HCT116 (cell line): ENCODE measurements around the gene ERC1. TPM values are rescaled to one million over a fixed set of nuclear protein-coding genes. Genes with fewer than 3 reads are reported as not detected.

Experiments
- ATAC-seq: fragments of 200-7000 bp; cut with Tn5 transposase; 2 replicates; pipeline ENCODE4 v1.9.1; 2020; ENCODE audit warnings: mild to moderate bottlenecking, moderate library complexity
- BruUV-seq: library from RNA; stranded (reverse); fragments of 400-500 nt; replicated peaks from 2 replicates; lab custom pipeline; 2021; lab: Mats Ljungman, UMichigan
- CTCF ChIA-PET: fragments of 300-600 bp; sonication (Branson Sonifier 250); formaldehyde crosslinking; loops from one replicate; lab custom pipeline; 2021; ENCODE audit warnings: antibody characterized with exemption; lab: Charles Lee
- POLR2A ChIA-PET: fragments of 300-600, 350-600 bp; sonication (Branson Sonifier 250); formaldehyde crosslinking; loops from one replicate; lab custom pipeline; 2021; ENCODE audit warnings: antibody characterized with exemption; lab: Charles Lee
- RAD21 ChIA-PET, 2 experiments: fragments of 300-600 bp; sonication (Branson Sonifier 250); formaldehyde crosslinking; loops; one replicate each; lab custom pipeline; 2023; ENCODE audit warnings: low total read pairs in 2 of 2; ENCODE audit not compliant: uncharacterized antibody in 2 of 2, unreplicated experiment in 2 of 2, low non-redundant PET in 1 of 2; lab: Charles Lee
- DNase-seq: peaks from one replicate; pipeline ENCODE4 v3.0.0-alpha.2; 2010; ENCODE audit warnings: low read depth, low spot score
- H2AFZ ChIP-seq: fragments of 200-600 bp; shearing (Covaris generic), sonication (generic); 2 replicates; pipeline ENCODE4 v1.6.1; 2017; ENCODE audit warnings: low read depth, mixed run types, mixed read lengths, antibody characterized with exemption, low read length; ENCODE audit not compliant: poor library complexity, severe bottlenecking
- H3K27ac ChIP-seq: 2 replicates; pipeline ENCODE4 v1.5.1; 2012; ENCODE audit warnings: low read depth, low read length
- H3K27me3 ChIP-seq: fragments of 200-600 bp; sonication (generic); 2 replicates; pipeline ENCODE4 v1.6.1; 2016; ENCODE audit warnings: mixed run types, low read length, mixed read lengths; ENCODE audit not compliant: insufficient read depth
- H3K36me3 ChIP-seq, 2 experiments: fragments of 200-500 bp in 1 of 2; fragments of 200-600 bp in 1 of 2; sonication (Bioruptor generic) in 1 of 2; sonication (generic) in 1 of 2; 2 replicates each; pipeline versions ENCODE4 v1.5.1 to v1.6.1; 2014 to 2016; ENCODE audit warnings: low read length in 2 of 2, inconsistent platforms in 1 of 2, mixed read lengths in 1 of 2, mixed run types in 1 of 2; ENCODE audit not compliant: insufficient read depth in 2 of 2, control insufficient read depth in 1 of 2
- H3K4me1 ChIP-seq, 2 experiments: fragments of 200-600 bp in 1 of 2; sonication (generic) in 1 of 2; 2 replicates each; pipeline versions ENCODE4 v1.5.1 to v1.6.1; 2012 to 2017; ENCODE audit warnings: low read length in 2 of 2, inconsistent platforms in 1 of 2, mild to moderate bottlenecking in 1 of 2, mixed read lengths in 1 of 2, mixed run types in 1 of 2, moderate library complexity in 1 of 2; ENCODE audit not compliant: insufficient read depth in 2 of 2, control insufficient read depth in 1 of 2
- H3K4me2 ChIP-seq: fragments of 200-600 bp; sonication (generic); 2 replicates; pipeline ENCODE4 v1.6.1; 2017; ENCODE audit warnings: mixed run types, low read length, mixed read lengths
- H3K4me3 ChIP-seq, 2 experiments: fragments of 200-600 bp in 1 of 2; sonication (generic) in 1 of 2; replicated peaks in 1 of 2; 2 replicates each; pipeline ENCODE4 v1.5.1; 2011 to 2016; ENCODE audit warnings: low read length in 2 of 2, control low read depth in 1 of 2, low read depth in 1 of 2, mild to moderate bottlenecking in 1 of 2, mixed read lengths in 1 of 2, mixed run types in 1 of 2
- H3K79me2 ChIP-seq: fragments of 200-600 bp; sonication (generic); 2 replicates; pipeline ENCODE4 v1.6.1; 2017; ENCODE audit warnings: mild to moderate bottlenecking, mixed run types, low read length, moderate library complexity, mixed read lengths; ENCODE audit not compliant: insufficient read depth
- H3K9ac ChIP-seq: fragments of 200-600 bp; sonication (generic); 2 replicates; pipeline ENCODE4 v1.6.1; 2016; ENCODE audit warnings: low read length, mixed read lengths
- H3K9me2 ChIP-seq: fragments of 200-600 bp; sonication (generic), shearing (Covaris generic); 2 replicates; pipeline ENCODE4 v1.6.1; 2017; ENCODE audit warnings: mixed run types, mild to moderate bottlenecking, moderate library complexity; ENCODE audit not compliant: insufficient read depth
- H3K9me3 ChIP-seq, 2 experiments: fragments of 200-500 bp in 1 of 2; fragments of 200-600 bp in 1 of 2; sonication (Bioruptor generic) in 1 of 2; sonication (generic) in 1 of 2; 2 replicates each; pipeline ENCODE4 v1.6.1; 2014 to 2017; ENCODE audit warnings: low read length in 2 of 2, mixed read lengths in 2 of 2, inconsistent platforms in 1 of 2, low read depth in 1 of 2, mild to moderate bottlenecking in 1 of 2, mixed run types in 1 of 2, moderate library complexity in 1 of 2; ENCODE audit not compliant: control insufficient read depth in 1 of 2, insufficient read depth in 1 of 2
- H4K20me1 ChIP-seq: fragments of 200-600 bp; sonication (generic), shearing (Covaris generic); 2 replicates; pipeline ENCODE4 v1.6.1; 2017; ENCODE audit warnings: mixed run types, mild to moderate bottlenecking, moderate library complexity; ENCODE audit not compliant: insufficient read depth
- CBX3 ChIP-seq: IDR thresholded peaks from 2 replicates; pipeline ENCODE4 v1.6.1; 2012; ENCODE audit warnings: low read depth
- CEBPB ChIP-seq: IDR thresholded peaks from 2 replicates; pipeline ENCODE4 v1.6.1; 2012; ENCODE audit warnings: low read depth
- EGR1 ChIP-seq: IDR thresholded peaks from 2 replicates; pipeline ENCODE4 v1.6.1; 2012; ENCODE audit warnings: low read depth
- EZH2 ChIP-seq: fragments of 200-600 bp; sonication (generic); IDR thresholded peaks from 2 replicates; pipeline ENCODE4 v1.6.1; 2017; ENCODE audit warnings: antibody characterized with exemption, mixed run types
- EZH2phosphoT487 ChIP-seq: fragments of 200-600 bp; IDR thresholded peaks from 2 replicates; pipeline ENCODE4 v1.6.1; 2018; ENCODE audit warnings: antibody characterized with exemption, borderline replicate concordance
- FOSL1 ChIP-seq: IDR thresholded peaks from 2 replicates; pipeline ENCODE4 v1.6.1; 2012; ENCODE audit warnings: low read depth
- JUND ChIP-seq: IDR thresholded peaks from 2 replicates; pipeline ENCODE4 v1.6.1; 2012
- RAD21 ChIP-seq: IDR thresholded peaks from 2 replicates; pipeline ENCODE4 v1.6.1; 2012; ENCODE audit warnings: low read depth, mild to moderate bottlenecking
- SIN3A ChIP-seq: IDR thresholded peaks from 2 replicates; pipeline ENCODE4 v1.6.1; 2012; ENCODE audit warnings: low read depth
- SP1 ChIP-seq: IDR thresholded peaks from 2 replicates; pipeline ENCODE4 v1.6.1; 2012; ENCODE audit warnings: low read depth
- SRF ChIP-seq: IDR thresholded peaks from 2 replicates; pipeline ENCODE4 v1.6.1; 2012; ENCODE audit warnings: low read depth
- YY1 ChIP-seq: IDR thresholded peaks from 2 replicates; pipeline ENCODE4 v1.6.1; 2011; ENCODE audit warnings: low read length, low read depth, moderate library complexity, mild to moderate bottlenecking; ENCODE audit not compliant: insufficient replicate concordance; ENCODE audit errors: extremely low read depth
- intact Hi-C: fragments of 100-400 bp; cut with micrococcal nuclease; formaldehyde crosslinking; loops from 2 replicates; pipeline ENCODE4 v1.10.0; 2022
- total RNA-seq: library from RNA; stranded (reverse); gene quantifications from one replicate; pipeline ENCODE4 v1.2.1, GENCODE V29; 2021; ENCODE audit not compliant: unreplicated experiment
- TF ChIP-seq, protein P1 (sequence below): IDR thresholded peaks from 2 replicates; pipeline ENCODE4 v1.6.1; 2012; ENCODE audit warnings: low read depth
- TF ChIP-seq, protein P2 (sequence below): IDR thresholded peaks from 2 replicates; pipeline ENCODE4 v1.6.1; 2012
- TF ChIP-seq, protein P3 (sequence below), 3 experiments: fragments of 200-600 bp in 1 of 3; sonication (generic) in 1 of 3; IDR thresholded peaks in 2 of 3; conservative IDR thresholded peaks in 1 of 3; 2 replicates each; pipeline ENCODE4 v1.5.1; 2012 to 2017; ENCODE audit warnings: low read depth in 2 of 3, low read length in 2 of 3, antibody characterized with exemption in 1 of 3, borderline replicate concordance in 1 of 3, control low read depth in 1 of 3, mild to moderate bottlenecking in 1 of 3, mixed read lengths in 1 of 3, mixed run types in 1 of 3, moderate library complexity in 1 of 3; ENCODE audit not compliant: insufficient read depth in 1 of 3
- TF ChIP-seq, protein P4 (sequence below): IDR thresholded peaks from 2 replicates; pipeline ENCODE4 v1.6.1; 2011; ENCODE audit warnings: mild to moderate bottlenecking, low read length, moderate library complexity; ENCODE audit not compliant: insufficient replicate concordance; ENCODE audit errors: extremely low read depth

The ERC1 gene
- total RNA-seq, 1 experiment from 2014 or later = 41.9 TPM

DNA sequence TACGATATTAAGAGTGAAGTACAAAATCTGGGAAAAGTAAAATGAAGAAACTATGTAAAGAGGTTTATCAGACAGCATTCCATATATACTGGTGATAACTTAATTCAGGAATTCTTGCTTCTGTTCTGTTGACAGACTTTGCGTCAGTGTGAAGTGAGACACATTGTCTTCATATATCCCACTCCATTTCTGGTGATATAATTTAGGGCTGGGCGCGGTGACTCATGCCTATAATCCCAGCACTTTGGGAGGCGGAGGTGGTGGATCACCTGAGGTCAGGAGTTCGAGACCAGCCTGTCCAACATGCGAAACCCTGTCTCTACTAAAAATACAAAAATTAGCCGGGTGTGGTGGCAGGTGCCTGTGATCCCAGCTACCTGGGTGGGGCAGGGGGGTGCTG is 21.2 kb upstream of the ERC1 start (continued):
- TF ChIP-seq, protein P1, sequence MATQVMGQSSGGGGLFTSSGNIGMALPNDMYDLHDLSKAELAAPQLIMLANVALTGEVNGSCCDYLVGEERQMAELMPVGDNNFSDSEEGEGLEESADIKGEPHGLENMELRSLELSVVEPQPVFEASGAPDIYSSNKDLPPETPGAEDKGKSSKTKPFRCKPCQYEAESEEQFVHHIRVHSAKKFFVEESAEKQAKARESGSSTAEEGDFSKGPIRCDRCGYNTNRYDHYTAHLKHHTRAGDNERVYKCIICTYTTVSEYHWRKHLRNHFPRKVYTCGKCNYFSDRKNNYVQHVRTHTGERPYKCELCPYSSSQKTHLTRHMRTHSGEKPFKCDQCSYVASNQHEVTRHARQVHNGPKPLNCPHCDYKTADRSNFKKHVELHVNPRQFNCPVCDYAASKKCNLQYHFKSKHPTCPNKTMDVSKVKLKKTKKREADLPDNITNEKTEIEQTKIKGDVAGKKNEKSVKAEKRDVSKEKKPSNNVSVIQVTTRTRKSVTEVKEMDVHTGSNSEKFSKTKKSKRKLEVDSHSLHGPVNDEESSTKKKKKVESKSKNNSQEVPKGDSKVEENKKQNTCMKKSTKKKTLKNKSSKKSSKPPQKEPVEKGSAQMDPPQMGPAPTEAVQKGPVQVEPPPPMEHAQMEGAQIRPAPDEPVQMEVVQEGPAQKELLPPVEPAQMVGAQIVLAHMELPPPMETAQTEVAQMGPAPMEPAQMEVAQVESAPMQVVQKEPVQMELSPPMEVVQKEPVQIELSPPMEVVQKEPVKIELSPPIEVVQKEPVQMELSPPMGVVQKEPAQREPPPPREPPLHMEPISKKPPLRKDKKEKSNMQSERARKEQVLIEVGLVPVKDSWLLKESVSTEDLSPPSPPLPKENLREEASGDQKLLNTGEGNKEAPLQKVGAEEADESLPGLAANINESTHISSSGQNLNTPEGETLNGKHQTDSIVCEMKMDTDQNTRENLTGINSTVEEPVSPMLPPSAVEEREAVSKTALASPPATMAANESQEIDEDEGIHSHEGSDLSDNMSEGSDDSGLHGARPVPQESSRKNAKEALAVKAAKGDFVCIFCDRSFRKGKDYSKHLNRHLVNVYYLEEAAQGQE = no peak
- TF ChIP-seq, protein P2, sequence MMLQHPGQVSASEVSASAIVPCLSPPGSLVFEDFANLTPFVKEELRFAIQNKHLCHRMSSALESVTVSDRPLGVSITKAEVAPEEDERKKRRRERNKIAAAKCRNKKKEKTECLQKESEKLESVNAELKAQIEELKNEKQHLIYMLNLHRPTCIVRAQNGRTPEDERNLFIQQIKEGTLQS = no peak
- TF ChIP-seq JUND = no peak
- no peak for TF ChIP-seq SP1
- no peak for TF ChIP-seq RAD21
- TF ChIP-seq, all 23 proteins: peak for 0

DNA sequence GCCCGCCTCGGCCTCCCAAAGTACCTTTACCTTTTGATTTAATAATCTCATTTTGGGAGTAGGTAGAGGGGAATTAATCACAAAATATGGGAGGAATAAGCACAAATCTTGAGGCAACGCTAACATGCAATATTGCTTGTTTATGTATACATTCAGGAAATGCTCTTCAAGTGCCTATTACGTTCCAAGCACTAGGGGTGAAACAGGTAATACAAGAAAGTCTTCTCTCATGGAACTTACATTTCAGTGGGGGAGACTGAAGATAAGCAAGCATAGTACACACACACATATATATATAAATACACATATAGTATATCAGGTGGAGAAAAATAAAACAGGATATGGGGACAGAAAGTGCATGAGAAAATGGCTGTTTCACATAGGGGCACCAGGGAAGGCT is 19.0 kb upstream of the ERC1 start:
- Histone ChIP-seq H3K36me3 (no peaks in the 10 kb centered on the region), H3K27me3 (no peaks in the 10 kb centered on the region), H3K4me1 (peaks cover 3 to 13% of the 10 kb centered on the region in 2 experiments; a peak in 3 of 4 replicates), H3K9ac (no peak overlapping the region), H3K79me2 (no peaks in the 10 kb centered on the region), H3K9me3 (no peaks in the 10 kb centered on the region), H3K4me2 (no peak overlapping the region), H2AFZ (no peak overlapping the region), H3K4me3 (no peak overlapping the region), H3K27ac (no peak overlapping the region), H4K20me1 (no peaks in the 10 kb centered on the region), H3K9me2 (no peaks in the 10 kb centered on the region)
- intact Hi-C loops = no loop called here
- POLR2A ChIA-PET = no interaction called here
- CTCF ChIA-PET = no interaction called here
- RAD21 ChIA-PET = no interaction called here
- no peak for DNase-seq
- BruUV-seq = no TSS peak
- ATAC-seq = no peak
- TF ChIP-seq SRF (no peak), EGR1 (no peak), FOSL1 (no peak), EZH2phosphoT487 (no peak), SP1 (no peak), CEBPB (no peak), YY1 (no peak), JUND (no peak), EZH2 (no peak), SIN3A (no peak), CBX3 (no peak)
- TF ChIP-seq, protein P3, sequence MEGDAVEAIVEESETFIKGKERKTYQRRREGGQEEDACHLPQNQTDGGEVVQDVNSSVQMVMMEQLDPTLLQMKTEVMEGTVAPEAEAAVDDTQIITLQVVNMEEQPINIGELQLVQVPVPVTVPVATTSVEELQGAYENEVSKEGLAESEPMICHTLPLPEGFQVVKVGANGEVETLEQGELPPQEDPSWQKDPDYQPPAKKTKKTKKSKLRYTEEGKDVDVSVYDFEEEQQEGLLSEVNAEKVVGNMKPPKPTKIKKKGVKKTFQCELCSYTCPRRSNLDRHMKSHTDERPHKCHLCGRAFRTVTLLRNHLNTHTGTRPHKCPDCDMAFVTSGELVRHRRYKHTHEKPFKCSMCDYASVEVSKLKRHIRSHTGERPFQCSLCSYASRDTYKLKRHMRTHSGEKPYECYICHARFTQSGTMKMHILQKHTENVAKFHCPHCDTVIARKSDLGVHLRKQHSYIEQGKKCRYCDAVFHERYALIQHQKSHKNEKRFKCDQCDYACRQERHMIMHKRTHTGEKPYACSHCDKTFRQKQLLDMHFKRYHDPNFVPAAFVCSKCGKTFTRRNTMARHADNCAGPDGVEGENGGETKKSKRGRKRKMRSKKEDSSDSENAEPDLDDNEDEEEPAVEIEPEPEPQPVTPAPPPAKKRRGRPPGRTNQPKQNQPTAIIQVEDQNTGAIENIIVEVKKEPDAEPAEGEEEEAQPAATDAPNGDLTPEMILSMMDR (IDR thresholded peaks at IDR 0.05 in 2 of 3, conservative IDR thresholded peaks at IDR 0.05 in 1 of 3; ENCODE audit: borderline replicate concordance in 1 of 3, insufficient read depth in 1 of 3, low read depth in 2 of 3, low read length in 2 of 3) = no peak
- TF ChIP-seq, protein P4, sequence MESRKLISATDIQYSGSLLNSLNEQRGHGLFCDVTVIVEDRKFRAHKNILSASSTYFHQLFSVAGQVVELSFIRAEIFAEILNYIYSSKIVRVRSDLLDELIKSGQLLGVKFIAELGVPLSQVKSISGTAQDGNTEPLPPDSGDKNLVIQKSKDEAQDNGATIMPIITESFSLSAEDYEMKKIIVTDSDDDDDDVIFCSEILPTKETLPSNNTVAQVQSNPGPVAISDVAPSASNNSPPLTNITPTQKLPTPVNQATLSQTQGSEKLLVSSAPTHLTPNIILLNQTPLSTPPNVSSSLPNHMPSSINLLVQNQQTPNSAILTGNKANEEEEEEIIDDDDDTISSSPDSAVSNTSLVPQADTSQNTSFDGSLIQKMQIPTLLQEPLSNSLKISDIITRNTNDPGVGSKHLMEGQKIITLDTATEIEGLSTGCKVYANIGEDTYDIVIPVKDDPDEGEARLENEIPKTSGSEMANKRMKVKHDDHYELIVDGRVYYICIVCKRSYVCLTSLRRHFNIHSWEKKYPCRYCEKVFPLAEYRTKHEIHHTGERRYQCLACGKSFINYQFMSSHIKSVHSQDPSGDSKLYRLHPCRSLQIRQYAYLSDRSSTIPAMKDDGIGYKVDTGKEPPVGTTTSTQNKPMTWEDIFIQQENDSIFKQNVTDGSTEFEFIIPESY = no peak
